A549 treated with RU486 at 1 μM for 4 hours (cell line): Measurements from ENCODE around the gene IFNB1. TPM values are rescaled to one million over a fixed set of nuclear protein-coding genes. Genes with fewer than 3 reads are reported as not detected.

Experiments
- total RNA-seq: library from RNA; stranded (reverse); fragments of 200-300 nt; extraction: Qiagen RNA extraction; gene quantifications from 5 replicates; pipeline ENCODE4 v1.2.3, GENCODE V29; 2022; ENCODE audit warnings: low read depth

Gene IFNB1
- 0.23 TPM in 1 of 5 replicates, not detected in the others for total RNA-seq

DNA sequence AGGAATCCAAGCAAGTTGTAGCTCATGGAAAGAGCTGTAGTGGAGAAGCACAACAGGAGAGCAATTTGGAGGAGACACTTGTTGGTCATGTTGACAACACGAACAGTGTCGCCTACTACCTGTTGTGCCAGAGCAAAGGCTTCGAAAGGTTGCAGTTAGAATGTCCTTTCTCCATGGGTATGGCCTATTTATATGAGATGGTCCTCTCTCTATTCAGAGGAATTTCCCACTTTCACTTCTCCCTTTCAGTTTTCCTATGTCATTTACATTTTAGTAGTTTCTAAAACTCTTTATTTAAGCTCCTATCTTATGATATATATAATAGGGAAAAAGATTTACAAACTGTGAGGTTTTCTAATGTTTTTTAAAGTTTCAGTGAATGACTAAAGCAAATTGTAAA lies at the start of gene IFNB1:
TSS of gene IFNB1 (minus strand) at position 162 of the 400 bp plus-strand sequence. CDS start at position 89, 73 bp downstream.

DNA sequence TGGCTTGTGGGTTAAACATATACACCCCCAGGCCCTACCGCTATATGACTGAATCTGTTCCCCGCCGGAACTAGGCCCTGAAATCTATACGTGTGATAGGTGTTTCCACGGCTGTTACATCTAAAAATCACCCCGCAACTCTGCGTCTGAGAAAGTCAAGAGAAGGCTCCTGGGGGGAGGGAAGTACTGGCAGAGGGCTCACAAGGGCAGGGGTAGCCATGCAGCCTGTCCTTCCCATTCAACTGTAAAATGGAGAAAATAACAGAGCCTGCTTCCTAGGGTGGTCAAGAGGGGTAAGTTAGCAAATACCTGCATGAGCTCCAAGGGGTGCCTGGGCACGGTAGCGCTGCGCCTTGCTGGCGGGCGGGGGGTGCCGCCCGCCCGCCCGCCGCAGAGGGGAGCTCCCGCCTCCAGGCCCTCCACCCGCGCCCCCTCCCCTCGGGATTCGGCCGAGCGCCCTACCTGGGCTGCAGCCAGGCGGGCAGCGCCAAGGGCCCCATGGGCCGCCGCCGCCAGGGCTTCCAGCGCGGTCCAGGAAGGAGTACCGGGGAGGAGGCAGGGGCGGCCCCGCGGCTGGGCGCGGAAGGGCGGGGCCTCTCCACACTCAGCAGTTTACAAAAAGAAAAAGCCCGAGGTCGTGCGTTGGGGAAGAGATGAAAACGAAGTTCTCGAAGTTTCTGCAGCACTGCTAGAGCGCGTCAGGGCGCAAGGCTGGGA lies 46.5 kb downstream of the IFNB1 start, which contains the start of gene HACD4:
TSS of gene HACD4 (minus strand) at position 550 of the 717 bp plus-strand sequence. CDS start at position 500, 50 bp downstream.

Other genes with a start within 250 kb of the IFNB1 start
- 0.53 to 1.2 TPM (median 1.0 TPM) in 5 replicates for gene HACD4, start 46.3 kb downstream of the IFNB1 start, total RNA-seq
- not detected in 5 replicates for gene IFNW1, start 63.9 kb upstream of the IFNB1 start, total RNA-seq
- not detected in 5 replicates for gene IFNA21, start 88.7 kb upstream of the IFNB1 start, total RNA-seq
- gene IFNA4, start 109.6 kb upstream of the IFNB1 start, total RNA-seq = not detected in 5 replicates
- not detected in 5 replicates for gene IFNA7, start 124.3 kb upstream of the IFNB1 start, total RNA-seq
- gene IFNA10, start 129.2 kb upstream of the IFNB1 start, total RNA-seq = not detected in 5 replicates
- gene IFNA16, start 139.4 kb upstream of the IFNB1 start, total RNA-seq = not detected in 5 replicates
- gene IFNA17, start 150.3 kb upstream of the IFNB1 start, total RNA-seq = not detected in 5 replicates
- not detected in 5 replicates for gene IFNA14, start 162.1 kb upstream of the IFNB1 start, total RNA-seq
- gene IFNA5, start 227.4 kb upstream of the IFNB1 start, total RNA-seq = not detected in 5 replicates